Hematopoietic multipotent progenitor cell treated with erythropoietin and hydrocortisone succinate and interleukin-3 and kit ligand, for 8 days (in vitro differentiated cells): Measurements from ENCODE around the gene CAMKK2.
"Not testable (repeated sequence)": the region's sequence is repeated elsewhere in the genome, so short reads cannot be mapped to it uniquely, and the experiment has no call there.

Experiments
- DNase-seq: peaks from one replicate; pipeline ENCODE4 v3.0.0-alpha.2; 2015

The CAMKK2 gene

DNA sequence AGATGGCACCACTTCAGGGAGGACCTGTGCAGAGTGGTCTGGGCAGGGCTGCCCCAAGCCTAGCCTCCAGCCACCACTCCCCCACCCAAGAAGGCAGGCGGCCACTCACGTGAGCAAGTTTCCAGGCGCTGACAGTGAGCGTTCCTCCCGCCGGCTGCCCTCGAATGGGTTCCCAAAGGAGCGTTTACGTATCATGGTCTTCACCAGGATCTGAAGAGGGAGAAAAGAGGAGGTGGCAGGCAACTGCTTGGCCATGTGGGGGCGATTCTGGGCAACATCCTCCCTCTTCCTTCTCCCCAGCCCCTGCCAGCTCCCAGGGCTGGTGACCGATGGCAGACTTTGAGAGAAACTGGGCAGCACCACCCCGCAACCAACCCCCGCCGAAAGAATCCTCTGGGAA is 51.5 kb downstream of the CAMKK2 start:
- DNase-seq, result no peak

DNA sequence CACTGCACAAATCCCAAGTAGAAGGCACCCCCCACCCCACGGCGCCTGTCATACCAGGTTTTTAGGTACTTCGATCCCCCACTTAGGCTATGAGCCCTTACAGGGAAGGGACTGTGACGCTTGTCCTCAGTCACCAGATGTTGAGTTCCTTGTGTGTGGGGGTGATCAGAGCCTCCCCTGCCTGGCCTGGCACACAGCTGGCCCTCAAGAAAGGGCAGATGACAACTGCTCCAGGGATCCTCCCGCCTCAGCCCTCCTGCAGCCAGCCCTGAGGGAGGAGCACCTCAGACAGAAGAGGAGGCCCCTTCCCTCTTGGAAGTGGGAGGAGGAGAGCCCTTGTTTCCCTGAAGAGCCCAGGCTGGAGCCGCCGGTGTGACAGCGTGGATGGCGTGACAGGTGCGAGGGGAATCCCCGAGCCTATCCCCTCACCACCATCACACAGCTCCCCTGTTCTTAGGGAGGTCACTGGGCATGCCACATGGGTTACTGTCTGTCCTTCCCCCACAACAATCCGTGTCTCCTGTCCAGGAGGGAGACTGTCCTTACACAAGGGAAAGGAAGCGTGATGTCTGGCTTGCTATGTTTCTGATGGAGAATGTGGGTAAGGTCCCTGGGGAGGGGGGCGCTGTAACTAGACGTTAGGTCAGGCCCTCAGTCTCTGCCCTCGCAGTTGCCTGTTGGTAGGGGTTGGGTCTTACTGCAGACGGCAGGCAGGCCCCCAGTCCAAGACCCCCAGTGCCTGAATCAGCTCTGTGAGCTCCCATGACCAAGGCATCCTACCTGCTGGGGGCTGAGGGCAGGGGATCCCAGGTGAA is 55.1 kb downstream of the CAMKK2 start:
- DNase-seq, result no peak

DNA sequence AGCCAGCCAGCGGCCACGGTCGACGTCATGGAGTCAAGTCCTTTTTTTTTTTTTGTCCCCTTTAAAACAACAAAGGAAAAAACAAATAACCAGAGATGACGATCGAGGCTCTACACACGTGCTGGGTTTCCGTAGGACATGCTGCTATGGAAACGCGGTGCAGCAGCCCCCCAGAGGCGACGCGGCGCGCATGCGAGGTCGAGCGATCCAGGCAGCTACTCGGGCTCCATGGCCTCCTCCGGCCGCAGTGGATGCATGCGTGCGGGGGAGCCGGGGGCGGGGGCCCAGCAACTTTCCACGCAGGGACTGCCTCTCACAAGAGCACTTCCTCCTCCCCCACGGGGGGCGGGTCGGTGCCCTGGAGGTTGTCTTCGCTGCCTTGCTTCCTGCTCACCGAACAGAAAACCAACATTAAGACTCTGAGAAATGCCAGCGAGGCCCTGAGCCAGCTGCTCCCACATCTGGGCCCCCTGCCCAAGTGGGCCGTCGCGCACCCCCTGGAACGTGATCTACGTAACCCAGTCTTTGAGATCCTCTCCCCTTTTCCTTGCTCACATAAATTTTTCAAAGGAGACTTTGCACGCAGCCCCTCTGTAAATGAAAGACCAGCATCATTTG is 55.9 kb downstream of the CAMKK2 start:
- DNase-seq, result peak; percentile 31

DNA sequence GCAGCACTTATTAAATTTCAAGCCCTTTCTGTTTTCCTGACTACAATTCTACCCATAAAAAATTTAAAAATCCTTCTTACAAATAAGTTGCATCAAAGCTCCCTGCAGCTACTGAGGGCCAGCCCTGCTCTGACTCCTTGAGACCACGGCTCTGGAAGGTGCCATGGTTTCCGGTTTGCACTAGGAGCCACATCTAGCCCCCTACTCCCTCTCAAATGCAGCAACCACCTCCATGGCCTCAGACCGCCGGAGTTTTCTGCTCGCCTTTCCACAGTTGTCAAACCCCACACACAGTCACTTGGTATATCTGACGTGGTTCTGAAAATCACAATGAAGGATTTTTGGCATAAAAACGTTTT is 56.5 kb downstream of the CAMKK2 start:
- no peak for DNase-seq

DNA sequence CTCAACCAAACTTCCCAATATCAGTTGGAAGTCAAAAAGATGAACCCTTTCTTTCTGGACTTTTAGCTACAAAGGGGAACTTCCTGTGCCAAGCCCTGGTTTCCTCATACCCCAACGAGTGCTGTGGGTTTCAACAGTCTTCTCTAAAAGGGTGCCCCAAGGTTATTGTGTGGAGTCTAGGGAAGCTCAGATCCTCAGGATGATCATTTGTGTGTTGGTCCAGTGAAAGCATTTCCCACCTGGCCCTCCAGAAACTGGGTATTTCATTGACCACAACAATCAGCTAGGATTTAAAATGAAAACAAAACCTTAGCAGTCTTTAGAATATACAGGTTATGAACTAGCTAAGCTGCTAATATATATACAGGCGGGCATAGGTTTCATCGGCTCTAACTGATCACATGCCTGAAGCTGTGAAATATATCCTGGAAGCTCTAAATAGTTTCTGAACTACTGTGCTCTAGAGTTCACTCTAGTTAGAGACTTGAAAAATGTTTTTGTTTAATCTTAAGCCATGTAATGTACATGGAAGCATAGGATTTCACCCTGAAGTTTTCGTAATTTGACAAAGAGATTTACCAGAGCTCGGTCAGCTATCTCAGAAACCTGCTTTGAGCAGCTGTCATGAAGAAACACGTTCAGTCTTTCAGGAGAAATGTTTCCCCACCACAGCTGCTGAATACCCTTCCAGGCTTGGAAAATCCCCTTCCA is 57.0 kb downstream of the CAMKK2 start:
- DNase-seq, result no peak

DNA sequence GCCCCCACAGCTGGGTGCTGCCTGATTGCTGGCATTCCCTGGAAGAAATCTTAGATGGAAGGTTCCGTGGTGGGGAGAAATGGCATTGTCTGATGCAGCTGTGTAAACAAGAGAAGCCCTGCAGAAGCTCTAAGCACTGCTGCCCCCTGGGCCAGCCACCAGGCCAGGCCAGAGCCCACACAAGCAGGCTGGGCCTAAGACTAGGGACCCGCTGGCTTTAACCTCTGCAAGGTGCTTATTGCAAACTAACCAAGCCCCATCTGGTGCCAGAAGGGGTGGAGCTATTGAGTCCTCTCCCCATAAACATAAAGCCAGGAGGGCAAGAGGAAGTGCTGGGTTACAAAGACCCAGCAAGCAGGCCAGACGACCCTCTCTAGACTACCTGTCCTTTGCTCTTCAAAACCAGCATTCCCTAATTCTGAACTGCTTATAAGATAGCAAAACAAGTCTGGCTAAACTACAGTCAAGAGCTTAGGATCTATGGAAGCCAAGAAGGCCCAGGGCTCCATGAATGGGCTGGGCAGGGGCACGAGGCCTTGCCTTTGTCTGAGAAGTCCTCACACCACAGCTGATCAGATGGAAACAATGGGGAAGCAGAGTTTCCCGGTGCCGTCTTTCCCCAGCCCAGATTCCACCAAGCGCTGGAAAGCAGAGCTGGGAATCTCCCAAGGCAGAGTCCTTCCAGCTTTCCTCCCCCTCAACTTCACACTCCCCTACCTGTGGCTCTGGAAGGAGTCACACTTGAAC is 57.7 kb downstream of the CAMKK2 start:
- DNase-seq, result no peak

DNA sequence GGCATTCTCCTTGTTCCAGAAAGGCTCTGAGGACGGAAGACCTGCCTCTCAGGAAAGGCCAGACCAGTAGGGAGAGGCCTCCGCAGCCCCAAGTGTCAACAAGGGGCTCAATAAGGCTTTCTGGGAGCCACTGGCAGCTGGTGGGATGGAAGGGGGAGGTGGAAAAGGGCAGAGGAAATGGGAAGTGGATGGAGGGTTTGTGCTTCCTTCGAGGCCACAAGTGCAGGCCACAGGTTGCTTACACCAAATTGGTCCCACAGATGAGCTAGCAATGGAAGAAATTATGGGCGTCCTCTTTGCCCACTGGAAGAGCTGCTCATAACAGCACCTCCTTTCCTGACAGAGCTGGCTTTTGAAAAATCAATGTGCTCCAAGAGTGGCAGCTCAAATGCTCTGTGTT is 58.4 kb downstream of the CAMKK2 start:
- no peak for DNase-seq

DNA sequence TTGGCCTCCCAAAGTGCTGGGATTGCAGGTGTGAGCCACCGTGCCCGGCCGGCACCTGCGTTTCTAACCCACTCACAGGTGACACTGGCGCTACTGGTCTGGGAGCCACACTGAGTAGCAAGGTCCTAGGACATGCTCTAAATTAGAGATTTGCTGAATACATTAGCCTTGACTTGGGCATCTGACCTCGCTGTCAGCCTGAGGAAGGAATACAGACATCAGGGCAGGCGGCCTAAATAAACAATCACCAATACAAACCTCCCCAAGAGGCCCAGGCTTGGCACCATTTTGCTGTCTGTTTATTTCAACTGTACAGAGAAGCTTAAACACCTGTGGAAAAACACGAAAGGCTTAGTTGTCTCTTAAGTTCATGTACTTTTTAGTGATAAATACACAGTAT is 59.1 kb downstream of the CAMKK2 start:
- no peak for DNase-seq

DNA sequence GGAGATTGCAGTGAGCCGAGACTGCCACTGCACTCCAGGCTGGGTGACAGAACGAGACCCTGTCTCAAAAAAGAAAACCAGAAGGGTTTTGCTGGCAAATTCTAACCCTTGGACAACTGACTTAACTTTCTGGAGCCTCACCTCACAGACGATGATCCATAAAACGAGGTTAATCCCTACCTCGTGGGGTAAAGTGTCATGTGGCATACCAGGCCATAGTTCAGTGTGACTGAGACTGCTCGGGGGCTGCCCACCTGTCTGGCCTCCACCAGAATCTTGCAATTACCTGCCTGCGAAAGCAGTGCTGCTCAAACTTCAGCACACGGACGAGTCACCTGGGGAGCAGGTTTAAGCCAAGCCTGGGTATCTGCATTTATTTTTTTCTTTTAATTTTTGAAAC is 59.7 kb downstream of the CAMKK2 start:
- no peak for DNase-seq

DNA sequence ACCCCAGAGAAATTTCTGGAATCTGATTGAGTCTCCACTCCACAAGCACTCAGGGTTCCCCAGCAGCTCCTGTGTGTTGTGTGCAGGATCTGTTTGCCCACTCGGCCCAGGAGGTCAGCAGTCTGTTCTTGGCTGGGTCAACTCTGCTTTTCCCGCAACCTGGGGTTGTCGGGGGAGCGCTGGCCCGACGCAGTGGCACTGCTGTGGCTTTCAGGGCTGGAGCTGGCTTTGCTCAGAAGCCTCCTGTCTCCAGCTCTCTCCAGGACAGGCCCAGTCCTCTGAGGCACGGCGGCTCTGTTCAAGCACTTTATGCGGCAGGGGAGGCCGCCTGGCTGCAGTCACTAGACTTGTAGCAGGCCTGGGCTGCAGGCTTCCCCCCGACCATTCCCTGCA is 62.9 kb downstream of the CAMKK2 start:
- no peak for DNase-seq

DNA sequence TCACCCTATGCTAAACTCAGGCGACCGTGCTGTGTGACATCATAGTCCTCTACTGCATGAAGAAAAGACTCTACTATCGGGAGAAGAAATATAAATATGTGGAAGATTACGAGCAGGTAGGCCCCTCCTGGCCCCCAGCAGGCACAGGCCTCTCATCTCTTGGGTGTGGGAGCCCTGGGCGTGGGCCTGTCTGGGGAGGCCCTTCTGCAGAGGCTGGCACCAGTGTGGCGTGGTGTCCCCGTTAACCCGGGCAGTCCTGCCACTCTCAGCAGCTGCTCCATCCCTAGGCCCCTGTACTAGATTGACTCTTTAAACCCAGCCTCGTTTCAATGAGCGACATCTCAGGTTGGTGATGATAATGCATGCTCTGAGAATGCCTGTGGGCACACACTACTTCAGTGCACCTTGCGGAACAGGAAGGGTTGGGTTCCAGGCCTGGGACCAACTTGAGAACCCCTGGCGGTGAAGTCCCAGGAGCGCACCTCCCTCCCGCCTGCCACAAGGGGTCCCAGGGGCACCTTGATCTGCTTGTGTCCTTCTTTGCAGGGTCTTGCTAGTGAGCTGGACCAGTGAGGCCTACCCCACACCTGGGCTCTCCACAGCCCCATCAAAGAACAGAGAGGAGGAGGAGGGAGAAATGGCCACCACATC is 63.4 kb downstream of the CAMKK2 start:
- no peak for DNase-seq

DNA sequence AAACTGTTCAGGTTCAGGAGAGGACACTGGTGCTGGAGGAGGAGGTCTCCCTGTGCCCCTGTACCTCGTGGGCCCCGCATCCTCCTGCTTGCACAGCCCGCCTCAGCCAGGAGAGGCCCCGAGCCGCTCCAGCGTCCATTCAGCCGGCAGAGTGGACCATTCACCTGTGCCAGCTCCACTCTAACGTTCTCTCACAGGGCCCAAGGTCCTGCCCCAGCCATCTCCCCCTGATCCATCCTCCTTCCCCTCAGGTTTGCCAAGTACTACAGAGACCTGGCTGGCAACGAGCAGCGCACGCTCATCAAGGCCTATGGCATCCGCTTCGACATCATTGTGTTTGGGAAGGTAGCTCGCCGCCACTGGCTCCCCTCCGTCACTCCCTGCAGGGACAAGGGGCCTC is 64.3 kb downstream of the CAMKK2 start:
- DNase-seq, result no peak

DNA sequence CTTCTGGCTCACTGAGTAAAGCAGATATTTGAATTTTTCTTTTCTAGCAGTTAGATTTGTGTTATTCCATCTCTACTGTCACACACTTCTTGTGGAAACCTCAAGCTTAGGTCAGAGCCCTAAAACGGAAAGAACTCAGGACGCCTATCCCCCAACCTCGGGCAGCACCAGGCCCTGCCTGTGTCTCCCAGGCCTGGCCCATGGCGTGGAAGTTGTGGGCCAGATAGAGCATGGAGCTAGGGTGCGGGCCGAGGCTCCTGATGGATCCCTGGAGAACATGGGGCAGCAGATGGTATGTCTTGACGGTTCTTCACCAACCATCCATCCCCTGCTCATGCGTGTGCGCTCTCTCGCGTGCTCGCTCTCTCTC is 66.0 kb downstream of the CAMKK2 start:
- no peak for DNase-seq

DNA sequence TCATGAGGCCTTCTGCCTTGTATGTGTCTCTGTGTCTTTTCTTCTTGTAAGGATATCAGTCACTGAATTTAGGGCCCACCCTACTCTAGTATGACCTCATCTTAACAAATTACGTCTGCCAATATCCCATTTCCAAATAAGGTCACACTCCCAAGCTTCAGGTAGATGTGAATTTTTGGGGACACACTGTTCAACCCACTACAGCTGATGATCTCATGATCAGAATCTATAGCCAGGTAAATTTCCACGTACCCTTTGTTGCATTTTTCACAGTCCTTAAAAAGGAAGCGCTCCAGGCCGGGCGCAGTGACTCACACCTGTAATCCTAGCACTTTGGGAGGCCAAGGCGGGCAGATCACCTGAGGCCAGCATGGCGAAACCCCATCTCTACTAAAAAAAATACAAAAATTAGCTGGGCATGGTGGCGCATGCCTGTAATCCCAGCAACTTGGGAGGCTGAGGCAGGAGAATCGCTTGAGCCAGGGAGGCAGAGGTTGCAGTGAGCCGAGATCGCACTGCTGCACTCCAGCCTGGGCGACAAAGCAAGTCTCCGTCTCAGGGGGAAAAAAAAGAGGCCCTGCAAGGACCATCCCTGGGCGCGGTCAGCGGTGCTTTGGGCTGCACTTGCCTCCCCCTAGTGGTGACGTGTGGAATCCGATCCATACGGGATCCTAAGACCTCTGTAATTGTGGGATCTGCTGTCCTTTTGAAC is 66.5 kb downstream of the CAMKK2 start:
- peak; percentile 79 for DNase-seq

DNA sequence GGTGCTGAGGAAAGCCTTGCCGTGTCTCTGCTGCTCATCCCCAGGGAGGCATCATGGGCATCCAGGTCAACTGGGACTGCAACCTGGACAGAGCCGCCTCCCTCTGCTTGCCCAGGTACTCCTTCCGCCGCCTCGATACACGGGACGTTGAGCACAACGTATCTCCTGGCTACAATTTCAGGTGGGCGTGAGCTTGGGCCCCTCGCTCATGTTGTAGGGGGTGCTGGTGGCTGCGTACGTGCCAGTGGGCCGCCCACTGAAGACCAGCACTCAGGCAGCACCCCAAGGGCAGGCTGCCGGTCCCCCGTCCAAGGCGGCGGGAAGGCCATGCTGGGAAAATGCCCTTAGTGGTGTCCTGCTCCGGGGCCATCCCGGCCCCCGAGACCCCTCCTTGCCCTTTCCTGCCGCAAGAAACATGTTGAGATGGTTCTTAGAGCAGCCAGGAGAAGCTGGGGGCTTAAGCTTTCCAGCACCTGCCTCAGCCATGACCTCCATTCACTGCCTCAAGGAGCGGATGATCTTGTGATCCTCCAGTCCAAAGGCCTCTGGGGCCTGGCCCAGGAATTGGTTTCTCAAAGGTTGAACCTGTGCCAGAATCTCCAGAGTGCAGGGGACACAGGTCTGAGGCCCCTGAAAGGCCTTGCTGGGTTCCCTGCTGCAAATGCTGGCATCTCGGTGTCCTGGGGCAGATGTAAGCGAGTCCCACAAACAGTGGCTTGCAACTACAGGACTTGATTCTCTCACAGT is 67.4 kb downstream of the CAMKK2 start:
- no peak for DNase-seq

DNA sequence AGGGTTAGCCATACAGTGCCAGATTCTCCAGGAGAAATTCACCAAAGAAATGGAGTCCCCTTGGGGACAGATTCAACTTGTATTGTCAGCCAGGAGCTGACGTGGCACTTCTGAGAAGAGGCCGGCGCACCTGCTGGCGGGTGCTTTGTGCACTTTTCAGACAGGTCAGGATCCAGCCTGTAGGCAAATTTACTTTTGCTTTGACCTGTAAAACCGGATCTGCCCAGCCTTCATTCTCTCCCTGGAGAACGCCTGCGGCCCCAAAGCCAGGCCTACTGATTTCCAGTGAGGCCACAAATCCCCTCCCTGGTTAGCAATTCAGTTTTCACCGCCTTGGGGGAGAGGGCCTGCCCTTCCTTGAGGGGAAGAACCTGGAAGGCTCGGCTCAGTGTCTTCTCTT is 69.2 kb downstream of the CAMKK2 start:
- DNase-seq, result no peak

DNA sequence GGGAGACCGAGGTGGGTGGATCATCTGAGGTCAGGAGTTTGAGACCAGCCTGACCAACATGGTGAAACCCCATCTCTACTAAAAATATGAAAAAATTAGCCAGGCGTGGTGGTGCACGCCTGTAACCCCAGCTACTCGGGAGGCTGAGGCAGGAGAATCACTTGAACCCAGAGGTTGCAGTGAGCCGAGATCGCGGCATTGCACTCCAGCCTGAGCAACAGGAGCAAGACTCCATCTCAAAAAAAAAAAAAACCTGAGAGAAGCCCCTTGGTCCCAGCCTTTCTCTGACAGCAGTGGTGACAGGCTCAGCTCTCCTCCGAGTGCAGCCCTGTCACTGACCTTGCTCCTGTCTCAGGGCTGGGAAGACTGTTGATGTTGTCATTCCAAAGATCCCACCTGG is 69.6 kb downstream of the CAMKK2 start:
- not testable (repeated sequence) for DNase-seq

DNA sequence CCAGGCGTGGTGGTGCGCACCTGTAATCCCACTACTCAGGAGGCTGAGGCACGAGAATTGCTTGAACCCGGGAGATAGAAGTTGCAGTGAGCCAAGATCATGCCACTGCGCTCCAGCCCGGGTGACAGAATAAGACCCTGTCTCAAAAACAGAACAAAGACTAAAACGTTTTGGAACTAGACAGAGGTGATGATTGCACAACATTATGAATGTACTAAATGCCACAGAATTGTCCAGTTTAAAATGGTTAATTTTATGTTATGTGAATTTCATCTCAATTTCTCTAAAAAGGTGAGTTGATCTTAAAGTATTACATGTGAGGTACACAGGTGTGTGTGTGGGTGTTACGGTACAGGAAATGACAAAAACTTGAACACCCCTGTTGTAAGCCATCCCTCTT is 70.1 kb downstream of the CAMKK2 start:
- no peak for DNase-seq

DNA sequence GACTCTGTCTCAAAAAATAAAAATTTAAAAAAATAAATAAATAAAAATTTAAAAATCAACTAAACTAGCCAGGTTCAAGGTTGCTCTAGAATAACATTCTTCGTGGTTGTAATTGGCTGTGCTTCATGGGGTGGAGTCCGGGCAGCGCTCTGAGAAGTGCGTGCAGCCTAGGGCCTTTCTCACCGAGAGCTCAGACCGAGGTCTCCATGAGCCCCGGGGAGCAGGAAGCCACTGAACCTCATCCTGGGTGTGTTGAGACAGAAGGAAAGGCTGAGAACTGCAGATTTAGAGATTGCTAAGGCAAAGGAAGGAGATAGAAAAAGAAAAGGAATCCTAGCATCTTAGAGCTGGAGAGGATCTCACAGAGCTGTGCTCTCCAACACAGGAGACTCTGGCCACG is 71.9 kb downstream of the CAMKK2 start:
- DNase-seq, result no peak

DNA sequence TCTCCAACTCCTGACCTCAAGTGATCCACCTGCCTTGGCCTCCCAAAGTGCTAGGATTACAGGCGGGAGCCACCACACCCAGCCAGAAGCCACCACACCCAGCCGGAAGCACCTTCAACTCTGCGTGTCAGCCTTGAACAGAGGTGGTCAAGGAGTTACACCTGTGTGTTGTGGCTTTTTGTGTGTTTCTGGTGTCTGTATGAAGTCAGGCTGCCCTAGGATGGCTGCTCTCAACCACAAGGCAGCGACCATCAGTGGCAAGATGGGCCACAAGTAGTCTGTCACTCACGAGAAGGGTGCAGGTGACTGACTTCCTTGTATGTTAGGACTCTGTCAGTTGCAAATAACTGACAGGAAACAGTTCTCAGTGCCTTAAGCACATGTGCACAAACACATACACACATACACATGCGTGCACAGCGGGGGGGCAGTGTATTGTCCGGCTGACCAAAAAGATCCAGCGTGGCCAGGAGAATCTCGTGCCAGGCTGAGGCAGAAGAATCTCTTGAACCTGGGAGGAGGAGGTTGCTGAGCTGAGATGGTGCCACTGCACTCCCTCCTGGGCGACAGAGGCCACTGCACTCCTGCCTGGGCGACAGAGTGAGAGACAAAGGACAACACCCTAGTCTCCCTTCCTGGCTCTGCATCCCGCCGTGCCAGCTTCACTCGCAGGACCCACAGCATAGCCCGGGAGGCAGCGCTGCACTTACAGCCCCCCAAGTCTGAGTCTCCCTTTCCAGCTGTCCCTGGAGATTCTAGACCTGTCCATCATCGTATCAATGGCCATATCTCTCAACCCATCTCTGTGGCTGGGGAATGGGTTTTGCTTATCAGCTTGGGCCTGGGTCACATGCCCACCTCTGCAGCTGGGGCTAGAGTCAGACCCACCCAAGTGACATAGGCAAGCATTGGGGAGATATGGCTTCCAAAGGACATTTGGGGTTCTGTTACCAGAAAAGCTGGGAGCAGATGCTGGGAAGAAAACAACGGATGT is 72.9 kb downstream of the CAMKK2 start:
- DNase-seq, result peak; percentile 66
